Neuronal stem cell (in vitro differentiated cells): ENCODE results near the gene SRC.
A peak's percentile ranks its signal among the peaks of the same experiment; 100 is the strongest.

Experiments
- DNase-seq: peaks from one replicate; pipeline ENCODE4 v3.0.0-alpha.2; 2013; ENCODE audit warnings: low spot score
- H2AFZ ChIP-seq: one replicate; pipeline ENCODE4 v1.6.1; 2013; ENCODE audit warnings: mild to moderate bottlenecking, low read length, inconsistent platforms
- H2AK5ac ChIP-seq: 2 replicates; pipeline ENCODE4 v1.6.1; 2013; ENCODE audit warnings: low read depth, mild to moderate bottlenecking, inconsistent platforms, low read length, moderate library complexity, mixed read lengths
- H2BK120ac ChIP-seq: 2 replicates; pipeline ENCODE4 v1.6.1; 2013; ENCODE audit warnings: low read depth, mild to moderate bottlenecking, inconsistent platforms, low read length, moderate library complexity, mixed read lengths
- H2BK12ac ChIP-seq: one replicate; pipeline ENCODE4 v1.6.1; 2013; ENCODE audit warnings: low read length, inconsistent platforms
- H2BK15ac ChIP-seq: 2 replicates; pipeline ENCODE4 v1.6.1; 2013; ENCODE audit warnings: mild to moderate bottlenecking, low read length, inconsistent platforms, mixed read lengths
- H2BK5ac ChIP-seq: one replicate; pipeline ENCODE4 v1.6.1; 2013; ENCODE audit warnings: inconsistent platforms, mild to moderate bottlenecking, low read length, moderate library complexity
- H3K14ac ChIP-seq: one replicate; pipeline ENCODE4 v1.6.1; 2013; ENCODE audit warnings: low read length, inconsistent platforms
- H3K18ac ChIP-seq: 2 replicates; pipeline ENCODE4 v1.6.1; 2013; ENCODE audit warnings: low read length, inconsistent platforms
- H3K23ac ChIP-seq: 2 replicates; pipeline ENCODE4 v1.6.1; 2013; ENCODE audit warnings: low read depth, mild to moderate bottlenecking, mixed read lengths, low read length, inconsistent platforms; ENCODE audit not compliant: poor library complexity
- H3K27ac ChIP-seq: replicated peaks from 3 replicates; pipeline ENCODE4 v1.5.1; 2013; ENCODE audit warnings: low read length, inconsistent platforms
- H3K27me3 ChIP-seq, 3 experiments: 2 replicates each; pipeline ENCODE4 v1.6.1; 2013; ENCODE audit warnings: low read length in 3 of 3, mild to moderate bottlenecking in 2 of 3, inconsistent platforms in 1 of 3, low read depth in 1 of 3, mixed read lengths in 1 of 3, moderate library complexity in 1 of 3; ENCODE audit not compliant: control insufficient read depth in 3 of 3, insufficient read depth in 3 of 3
- H3K36me3 ChIP-seq, 2 donors: replicated peaks in 1 of 2; 2 replicates each; pipeline ENCODE4 v1.6.1; 2013; ENCODE audit warnings: low read length in 2 of 2; ENCODE audit not compliant: control insufficient read depth in 2 of 2, insufficient read depth in 2 of 2
- H3K4ac ChIP-seq: 2 replicates; pipeline ENCODE4 v1.6.1; 2013; ENCODE audit warnings: inconsistent platforms, mild to moderate bottlenecking, low read length, moderate library complexity
- H3K4me1 ChIP-seq, 2 donors: 1 replicate in 1 of 2; 2 replicates in 1 of 2; pipeline ENCODE4 v1.6.1; 2013; ENCODE audit warnings: low read length in 2 of 2, low read depth in 1 of 2; ENCODE audit not compliant: control insufficient read depth in 2 of 2, insufficient read depth in 1 of 2
- H3K4me2 ChIP-seq: one replicate; pipeline ENCODE4 v1.6.1; 2013; ENCODE audit warnings: mild to moderate bottlenecking, low read length, inconsistent platforms; ENCODE audit not compliant: insufficient read depth, poor library complexity, severe bottlenecking
- H3K4me3 ChIP-seq, 2 donors: 2 replicates each; pipeline ENCODE4 v1.5.1; 2013; ENCODE audit warnings: low read length in 2 of 2, mild to moderate bottlenecking in 2 of 2, inconsistent platforms in 1 of 2, moderate library complexity in 1 of 2
- H3K79me1 ChIP-seq: one replicate; pipeline ENCODE4 v1.6.1; 2013; ENCODE audit warnings: low read depth, mild to moderate bottlenecking, inconsistent platforms, low read length, moderate library complexity
- H3K9ac ChIP-seq: one replicate; pipeline ENCODE4 v1.6.1; 2013; ENCODE audit warnings: mild to moderate bottlenecking, low read depth, low read length, inconsistent platforms; ENCODE audit not compliant: poor library complexity
- H3K9me3 ChIP-seq, 2 donors: replicated peaks in 1 of 2; 2 replicates each; pipeline versions ENCODE3 to v1.6.1; 2013; ENCODE audit warnings: low read length in 2 of 2, mild to moderate bottlenecking in 2 of 2, inconsistent platforms in 1 of 2, low read depth in 1 of 2, mixed read lengths in 1 of 2, moderate library complexity in 1 of 2; ENCODE audit not compliant: control insufficient read depth in 2 of 2, insufficient read depth in 1 of 2
- H4K8ac ChIP-seq: one replicate; pipeline ENCODE4 v1.6.1; 2013; ENCODE audit warnings: low read depth, mild to moderate bottlenecking, inconsistent platforms, low read length, moderate library complexity
- H4K91ac ChIP-seq: one replicate; pipeline ENCODE4 v1.6.1; 2013; ENCODE audit warnings: low read length, low read depth, mild to moderate bottlenecking, inconsistent platforms; ENCODE audit not compliant: poor library complexity
- WGBS, 2 donors: extraction: QIAGEN DNeasy Blood & Tissue Kit; methylation state at CpG; one replicate each; pipeline ENCODE4 v1.1.7; 2013; ENCODE audit warnings: missing lambda C conversion rate in 2 of 2, mixed read lengths in 1 of 2; ENCODE audit not compliant: insufficient read length in 2 of 2, insufficient replicate concordance in 1 of 2; ENCODE audit errors: extremely low coverage in 2 of 2; 5-methylcytosine and 5-hydroxymethylcytosine counted together

The SRC gene

GRCh38 chr20:37388831-37389230 lies 42.9 kb downstream of the SRC start:
- Histone ChIP-seq H3K27me3 (no peaks in the 10 kb centered on the region), H3K9me3 (no peaks in the 10 kb centered on the region), H3K18ac (peak overlapping the region; percentile 84), H2BK15ac (peak overlapping the region; percentile 40), H3K14ac (no peak overlapping the region), H3K4me3 (no peak overlapping the region), H2BK12ac (no peak overlapping the region), H4K8ac (peak overlapping the region; percentile 9), H3K27ac (peak overlapping the region; percentile 26), H3K4ac (no peak overlapping the region), H2AFZ (no peak overlapping the region), H2BK120ac (no peak overlapping the region), H3K79me1 (peaks cover 18% of the 10 kb centered on the region), H3K36me3 (peaks cover 34 to 48% of the 10 kb centered on the region in 2 donors), H3K4me1 (peaks cover 9 to 17% of the 10 kb centered on the region in 2 donors), H3K23ac (no peak overlapping the region), H2AK5ac (peak overlapping the region; percentile 89), H2BK5ac (peak overlapping the region; percentile 78), H3K9ac (peak overlapping the region; percentile 39), H3K4me2 (no peak overlapping the region), H4K91ac (no peak overlapping the region)
- no CpG with 5 or more reads among the region's 9 CpGs for WGBS, 2 donors
- DNase-seq: no peak

DNA sequence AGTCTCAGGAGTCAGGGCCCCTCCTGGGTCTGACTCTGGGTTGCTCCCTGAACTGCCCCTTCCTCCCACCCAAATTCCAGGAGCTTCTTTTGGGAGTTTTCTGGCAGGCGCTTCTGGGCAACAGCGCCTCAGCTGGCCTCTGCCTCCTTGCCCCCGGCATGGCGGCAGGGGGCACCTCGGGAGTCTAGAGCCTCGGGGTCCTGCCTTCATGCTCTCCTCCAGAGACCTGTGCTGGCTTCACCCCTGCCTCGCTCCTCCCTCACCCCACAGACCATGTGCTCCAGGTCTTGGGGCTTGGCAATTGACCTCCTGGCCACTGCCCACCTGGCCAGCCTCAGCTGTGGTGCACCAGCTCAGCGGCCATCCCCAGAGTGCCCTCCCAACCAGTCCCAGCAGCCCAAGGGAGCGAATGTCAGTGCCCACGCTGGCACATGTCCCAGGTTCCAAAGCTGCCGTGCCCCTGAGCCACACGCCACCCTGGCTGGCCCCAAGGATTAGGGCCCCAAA lies 43.4 kb downstream of the SRC start:
- peaks cover 34 to 48% of the 10 kb centered on the region in 2 donors for H3K36me3 ChIP-seq
- H3K4me1 ChIP-seq: peaks cover 14 to 21% of the 10 kb centered on the region in 2 donors
- no peaks in the 10 kb centered on the region for H3K9me3 ChIP-seq
- peak overlapping the region; percentile 89 for H2AK5ac ChIP-seq
- no peak overlapping the region for H2AFZ ChIP-seq
- no peak overlapping the region for H3K4me3 ChIP-seq
- H3K27me3 ChIP-seq: no peaks in the 10 kb centered on the region
- DNase-seq: no peak
- peak overlapping the region; percentile 67 for H2BK5ac ChIP-seq
- peaks cover 14% of the 10 kb centered on the region for H3K79me1 ChIP-seq
- no peak overlapping the region for H2BK15ac ChIP-seq
- H3K27ac ChIP-seq: no peak overlapping the region
- H4K91ac ChIP-seq: no peak overlapping the region
- H3K18ac ChIP-seq: peak overlapping the region; percentile 84
- H2BK120ac ChIP-seq: no peak overlapping the region
- no peak overlapping the region for H3K14ac ChIP-seq
- peak overlapping the region; percentile 64 for H3K9ac ChIP-seq
- no peak overlapping the region for H3K23ac ChIP-seq
- no CpG with 5 or more reads among the region's 12 CpGs for WGBS, 2 donors
- H2BK12ac ChIP-seq: peak overlapping the region; percentile 8
- no peak overlapping the region for H4K8ac ChIP-seq
- no peak overlapping the region for H3K4ac ChIP-seq
- H3K4me2 ChIP-seq: no peak overlapping the region

DNA sequence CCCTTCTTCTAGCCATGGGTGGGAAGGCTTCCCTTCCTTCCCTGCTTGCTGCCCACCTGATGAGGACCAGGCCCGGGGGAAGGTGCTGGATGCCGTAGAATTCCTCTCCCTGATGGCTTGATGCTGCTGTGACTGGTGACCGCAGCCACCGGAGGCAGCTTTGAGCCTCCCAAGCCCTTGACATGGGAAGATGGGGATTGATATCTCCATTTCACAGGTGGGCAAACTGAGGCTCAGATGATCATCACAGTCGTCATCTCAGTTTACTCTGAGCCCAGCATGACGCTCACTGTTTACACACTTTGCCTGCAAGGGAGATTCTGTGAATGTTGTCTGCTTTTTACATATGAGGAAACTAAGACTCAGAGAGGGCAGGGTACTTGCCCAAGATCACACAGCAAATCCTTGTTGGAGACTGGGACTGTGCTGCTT lies 43.9 kb downstream of the SRC start:
- H4K8ac ChIP-seq: no peak overlapping the region
- no peak overlapping the region for H3K4me3 ChIP-seq
- no peak overlapping the region for H3K27ac ChIP-seq
- peaks cover 18 to 27% of the 10 kb centered on the region in 2 donors for H3K4me1 ChIP-seq
- peaks cover 34 to 46% of the 10 kb centered on the region in 2 donors for H3K36me3 ChIP-seq
- H3K23ac ChIP-seq: no peak overlapping the region
- no peak overlapping the region for H2AFZ ChIP-seq
- H3K9me3 ChIP-seq: no peaks in the 10 kb centered on the region
- H3K14ac ChIP-seq: no peak overlapping the region
- WGBS, 2 donors: no CpG with 5 or more reads among the region's 6 CpGs
- H3K27me3 ChIP-seq: no peaks in the 10 kb centered on the region
- H4K91ac ChIP-seq: no peak overlapping the region
- peak overlapping the region; percentile 89 for H2AK5ac ChIP-seq
- H3K9ac ChIP-seq: no peak overlapping the region
- peaks cover 15% of the 10 kb centered on the region for H3K79me1 ChIP-seq
- no peak for DNase-seq
- H2BK5ac ChIP-seq: peak overlapping the region; percentile 67
- no peak overlapping the region for H3K4me2 ChIP-seq
- no peak overlapping the region for H2BK15ac ChIP-seq
- no peak overlapping the region for H2BK12ac ChIP-seq
- H3K18ac ChIP-seq: no peak overlapping the region
- H2BK120ac ChIP-seq: no peak overlapping the region
- H3K4ac ChIP-seq: no peak overlapping the region

GRCh38 chr20:37390503-37390890 lies 44.6 kb downstream of the SRC start:
- Histone ChIP-seq H3K36me3 (peaks cover 30 to 40% of the 10 kb centered on the region in 2 donors), H4K8ac (no peak overlapping the region), H3K4me2 (no peak overlapping the region), H3K4me1 (peaks cover 23 to 33% of the 10 kb centered on the region in 2 donors), H3K9me3 (no peaks in the 10 kb centered on the region), H3K27ac (peak overlapping the region; percentile 24), H3K4me3 (no peak overlapping the region), H3K27me3 (no peaks in the 10 kb centered on the region), H2BK120ac (no peak overlapping the region), H3K23ac (no peak overlapping the region), H2AFZ (no peak overlapping the region), H2BK15ac (no peak overlapping the region), H3K79me1 (peaks cover 12% of the 10 kb centered on the region), H3K18ac (no peak overlapping the region), H3K4ac (no peak overlapping the region), H3K9ac (no peak overlapping the region), H3K14ac (no peak overlapping the region), H2BK12ac (peak overlapping the region; percentile 75), H4K91ac (no peak overlapping the region), H2BK5ac (no peak overlapping the region), H2AK5ac (peak overlapping the region; percentile 8)
- WGBS, 2 donors: no CpG with 5 or more reads among the region's 9 CpGs
- DNase-seq: no peak
